Fibroblast of lung (primary cell): ENCODE results near the gene TMEM117. TPM values are rescaled to one million over a fixed set of nuclear protein-coding genes. Genes with fewer than 3 reads are reported as not detected.

ENCODE experiments used
- DNase-seq, 2 donors: peaks; one replicate each; pipeline versions ENCODE4 v3.0.0 to v3.0.0-alpha.2; 2010; ENCODE audit warnings: low read depth in 2 of 2
- H2AFZ ChIP-seq: 2 replicates; pipeline ENCODE4 v1.5.1; 2012; ENCODE audit warnings: low read length, control low read depth, inconsistent platforms
- H3K27ac ChIP-seq: 2 replicates; pipeline ENCODE4 v1.5.1; 2011; ENCODE audit warnings: low read length, control low read depth; ENCODE audit not compliant: insufficient read depth
- H3K27me3 ChIP-seq: 2 replicates; pipeline ENCODE4 v1.5.1; 2011; ENCODE audit warnings: mild to moderate bottlenecking, low read length; ENCODE audit not compliant: control insufficient read depth, insufficient read depth
- H3K36me3 ChIP-seq: 2 replicates; pipeline ENCODE4 v1.5.1; 2011; ENCODE audit warnings: low read length; ENCODE audit not compliant: control insufficient read depth, insufficient read depth
- H3K4me1 ChIP-seq: 2 replicates; pipeline ENCODE4 v1.5.1; 2011; ENCODE audit warnings: low read length; ENCODE audit not compliant: control insufficient read depth, insufficient read depth; ENCODE audit errors: extremely low read depth
- H3K4me2 ChIP-seq: 2 replicates; pipeline ENCODE4 v1.5.1; 2011; ENCODE audit warnings: low read length, control low read depth; ENCODE audit not compliant: insufficient read depth; ENCODE audit errors: extremely low read depth
- H3K4me3 ChIP-seq, 4 experiments: fragments of 200-600 bp in 1 of 4; sonication (generic) in 1 of 4; replicated peaks in 1 of 4; 2 replicates each; pipeline ENCODE4 v1.5.1; 2011 to 2016; ENCODE audit warnings: low read length in 4 of 4, low read depth in 3 of 4, mild to moderate bottlenecking in 3 of 4, control low read depth in 2 of 4, inconsistent platforms in 1 of 4, mixed read lengths in 1 of 4; ENCODE audit not compliant: insufficient read depth in 1 of 4; ENCODE audit errors: control extremely low read depth in 1 of 4
- H3K79me2 ChIP-seq: 2 replicates; pipeline ENCODE4 v1.5.1; 2012; ENCODE audit warnings: mild to moderate bottlenecking, low read length, inconsistent platforms; ENCODE audit not compliant: control insufficient read depth, insufficient read depth
- H3K9ac ChIP-seq: 2 replicates; pipeline ENCODE4 v1.5.1; 2011; ENCODE audit warnings: mild to moderate bottlenecking, low read length, control low read depth; ENCODE audit not compliant: insufficient read depth
- H3K9me3 ChIP-seq: 2 replicates; pipeline ENCODE4 v1.5.1; 2012; ENCODE audit warnings: low read depth, low read length; ENCODE audit not compliant: control insufficient read depth, insufficient read depth
- H4K20me1 ChIP-seq: 2 replicates; pipeline ENCODE4 v1.5.1; 2011; ENCODE audit warnings: low read length; ENCODE audit not compliant: control insufficient read depth, insufficient read depth; ENCODE audit errors: extremely low read depth
- CTCF ChIP-seq, 2 donors: IDR thresholded peaks in 1 of 2; conservative IDR thresholded peaks in 1 of 2; 1 replicate in 1 of 2; 2 replicates in 1 of 2; pipeline ENCODE4 v1.5.1; 2011 to 2012; ENCODE audit warnings: low read length in 2 of 2, control low read depth in 1 of 2, inconsistent platforms in 1 of 2, low read depth in 1 of 2, mild to moderate bottlenecking in 1 of 2
- EZH2 ChIP-seq: IDR thresholded peaks from 2 replicates; pipeline ENCODE4 v1.5.1; 2012; ENCODE audit warnings: low read length, control low read depth, mild to moderate bottlenecking; ENCODE audit errors: missing control alignments
- polyA plus RNA-seq, 2 donors: library from polyadenylated mRNA; depleted of rRNA in 1 of 2; stranded (reverse) in 1 of 2; unstranded in 1 of 2; fragments of >200 nt; gene quantifications; 2 replicates each; pipeline ENCODE4 v1.2.1, GENCODE V29; 2011 to 2012; ENCODE audit warnings: missing spikeins in 1 of 2
- total RNA-seq: library from RNA; depleted of rRNA; stranded (reverse); fragments of >200 nt; gene quantifications from 2 replicates; pipeline ENCODE4 v1.2.1, GENCODE V29; 2014

TMEM117 gene
- total and polyA plus RNA-seq, 2 donors (not counting 1 experiment from before 2014, with no cell fraction given): 7.6 to 7.8 TPM

- Histone ChIP-seq H3K27ac (no peak overlapping the region), H3K9me3 (no peaks in the 10 kb centered on the region), H3K4me2 (no peak overlapping the region), H4K20me1 (no peaks in the 10 kb centered on the region), H3K9ac (no peak overlapping the region), H3K79me2 (no peaks in the 10 kb centered on the region), H3K4me1 (no peaks in the 10 kb centered on the region), H3K4me3 (no peak overlapping the region), H3K27me3 (no peaks in the 10 kb centered on the region), H3K36me3 (no peaks in the 10 kb centered on the region), H2AFZ (no peak overlapping the region)
- no peak for TF ChIP-seq CTCF (conservative IDR thresholded peaks at IDR 0.05 in 1 of 2, IDR thresholded peaks at IDR 0.05 in 1 of 2; ENCODE audit: low read depth in 1 of 2, low read length in 2 of 2)
- no peak for TF ChIP-seq EZH2
- DNase-seq: no peak
Observed at GRCh38 chr12:44052554-44052953, 216.7 kb downstream of the TMEM117 start.

- no peak overlapping the region for H3K9ac ChIP-seq
- no peak overlapping the region for H3K27ac ChIP-seq
- DNase-seq: peak; percentile 44 to 83
- no peaks in the 10 kb centered on the region for H4K20me1 ChIP-seq
- H3K4me2 ChIP-seq: no peak overlapping the region
- no peaks in the 10 kb centered on the region for H3K79me2 ChIP-seq
- no peak for TF ChIP-seq CTCF (conservative IDR thresholded peaks at IDR 0.05 in 1 of 2, IDR thresholded peaks at IDR 0.05 in 1 of 2; ENCODE audit: low read depth in 1 of 2, low read length in 2 of 2)
- no peak for TF ChIP-seq EZH2
- no peak overlapping the region for H2AFZ ChIP-seq
- H3K9me3 ChIP-seq: no peaks in the 10 kb centered on the region
- no peaks in the 10 kb centered on the region for H3K36me3 ChIP-seq
- H3K27me3 ChIP-seq: no peaks in the 10 kb centered on the region
- H3K4me3 ChIP-seq: no peak overlapping the region
- H3K4me1 ChIP-seq: no peaks in the 10 kb centered on the region
Observed at GRCh38 chr12:44053549-44054127, 217.8 kb downstream of the TMEM117 start.

DNA sequence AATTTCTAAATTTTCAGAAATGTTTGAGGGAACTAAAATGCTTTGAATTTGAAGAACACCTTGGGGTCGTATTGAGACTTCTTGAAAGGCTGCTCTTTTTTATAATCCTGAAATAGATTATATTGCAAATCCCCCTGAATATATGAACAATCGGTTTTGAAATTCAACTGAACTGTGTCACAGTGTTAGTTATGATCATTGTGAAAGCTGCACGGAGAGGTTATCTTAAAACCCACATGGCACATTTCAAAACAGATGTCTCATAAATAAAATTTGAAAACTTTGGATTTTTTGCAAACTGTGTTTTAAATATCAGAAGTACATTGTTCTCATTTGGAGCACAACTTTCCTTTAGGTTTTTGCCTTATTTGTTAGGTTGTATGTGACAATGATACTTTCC, 218.4 kb downstream of the TMEM117 start:
- Histone ChIP-seq H4K20me1 (no peaks in the 10 kb centered on the region), H3K4me1 (no peaks in the 10 kb centered on the region), H3K9me3 (no peaks in the 10 kb centered on the region), H3K27ac (no peak overlapping the region), H3K4me2 (no peak overlapping the region), H3K27me3 (no peaks in the 10 kb centered on the region), H3K36me3 (no peaks in the 10 kb centered on the region), H3K9ac (no peak overlapping the region), H2AFZ (no peak overlapping the region), H3K4me3 (no peak overlapping the region), H3K79me2 (no peaks in the 10 kb centered on the region)
- no peak for TF ChIP-seq CTCF (conservative IDR thresholded peaks at IDR 0.05 in 1 of 2, IDR thresholded peaks at IDR 0.05 in 1 of 2; ENCODE audit: low read depth in 1 of 2, low read length in 2 of 2)
- TF ChIP-seq EZH2: no peak
- DNase-seq: no peak
